ENCODE results near the gene BMPR1A. TPM values are rescaled to one million over a fixed set of nuclear protein-coding genes. Genes with fewer than 3 reads are reported as not detected.

The BMPR1A gene
- total and polyA plus RNA-seq, 2 experiments from 2014 or later: 16.5 to 41.7 TPM

- Histone ChIP-seq H3K27ac (no peak overlapping the region), H3K9me3 (ENCODE audit: low read depth) (no peaks in the 10 kb centered on the region), H3K79me2 (ENCODE audit: insufficient read depth) (peaks cover 100% of the 10 kb centered on the region), H3K36me3 (ENCODE audit: low read depth) (no peaks in the 10 kb centered on the region), H4K20me1 (ENCODE audit: insufficient read depth) (no peaks in the 10 kb centered on the region; the same call in 1 of the 2 replicates), H2AFZ (no peak overlapping the region), H3F3A (ENCODE audit: insufficient read depth) (peaks cover 16% of the 10 kb centered on the region; the same call in 1 of the 2 replicates), H3K27me3 (replicated peaks; ENCODE audit: insufficient read depth) (no peaks in the 10 kb centered on the region), H3K4me2 (ENCODE audit: unreplicated experiment) (no peak overlapping the region), H3K4me1 (ENCODE audit: insufficient read depth) (peaks cover 30% of the 10 kb centered on the region), H3K9me2 (ENCODE audit: insufficient read depth) (no peaks in the 10 kb centered on the region), H3K4me3 (no peak overlapping the region), H3K9ac (no peak overlapping the region)
- TF ChIP-seq EZH2 (IDR thresholded peaks at IDR 0.05; ENCODE audit: insufficient read depth, poor library complexity, severe bottlenecking) (no peak), EZH2phosphoT487 (IDR thresholded peaks at IDR 0.05; ENCODE audit: insufficient read depth, low read depth) (no peak)
- in situ Hi-C loops (cut with MboI): no loop called here
- no peak for DNase-seq
- WGBS, 2 experiments (ENCODE audit: low coverage in 1 of 2, low lambda C conversion rate in 2 of 2, missing lambda C conversion rate in 2 of 2): 83 to 94% methylated on average over 2 of the region's 2 CpGs
These were observed 60.8 kb downstream of the BMPR1A start for GRCh38 chr10:86817246-86817645.

- Histone ChIP-seq H4K20me1 (ENCODE audit: insufficient read depth) (no peaks in the 10 kb centered on the region), H3K36me3 (ENCODE audit: low read depth) (no peaks in the 10 kb centered on the region)
- 81 to 85% methylated on average over 6 of the region's 6 CpGs for WGBS, 2 experiments (ENCODE audit: low coverage in 1 of 2, low lambda C conversion rate in 2 of 2, missing lambda C conversion rate in 2 of 2)
These were observed 63.1 kb downstream of the BMPR1A start for GRCh38 chr10:86819567-86819966.

GRCh38 chr10:86820509-86820908 is 64.1 kb downstream of the BMPR1A start:
- no peaks in the 10 kb centered on the region for H4K20me1 ChIP-seq (ENCODE audit: insufficient read depth)
- H3K4me1 ChIP-seq (ENCODE audit: insufficient read depth): peaks cover 5% of the 10 kb centered on the region
- no peak overlapping the region for H3K4me3 ChIP-seq
- no peak for DNase-seq
- no peak overlapping the region for H3K9ac ChIP-seq
- 96 to 97% methylated on average over 5 of the region's 5 CpGs for WGBS, 2 experiments (ENCODE audit: low coverage in 1 of 2, low lambda C conversion rate in 2 of 2, missing lambda C conversion rate in 2 of 2)
- in situ Hi-C loops (cut with MboI): no loop called here
- H3K27ac ChIP-seq: no peak overlapping the region
- no peak overlapping the region for H2AFZ ChIP-seq
- no peak for TF ChIP-seq EZH2 (IDR thresholded peaks at IDR 0.05; ENCODE audit: insufficient read depth, poor library complexity, severe bottlenecking)
- TF ChIP-seq EZH2phosphoT487 (IDR thresholded peaks at IDR 0.05; ENCODE audit: insufficient read depth, low read depth): no peak
- peaks cover under 1% of the 10 kb centered on the region; the same call in 1 of the 2 replicates for H3F3A ChIP-seq (ENCODE audit: insufficient read depth)
- no peaks in the 10 kb centered on the region for H3K9me3 ChIP-seq (ENCODE audit: low read depth)
- no peak overlapping the region for H3K4me2 ChIP-seq (ENCODE audit: unreplicated experiment)
- H3K36me3 ChIP-seq (ENCODE audit: low read depth): no peaks in the 10 kb centered on the region
- no peaks in the 10 kb centered on the region for H3K9me2 ChIP-seq (ENCODE audit: insufficient read depth)
- peaks cover 100% of the 10 kb centered on the region for H3K79me2 ChIP-seq (ENCODE audit: insufficient read depth)
- H3K27me3 ChIP-seq (replicated peaks; ENCODE audit: insufficient read depth): no peaks in the 10 kb centered on the region

More at GRCh38 chr10:86819567-86819966, 63.1 kb downstream of the BMPR1A start:
- H3K9me3 ChIP-seq (ENCODE audit: low read depth): no peaks in the 10 kb centered on the region
- H3K4me2 ChIP-seq (ENCODE audit: unreplicated experiment): no peak overlapping the region
- H2AFZ ChIP-seq: no peak overlapping the region
- no peak for DNase-seq
- in situ Hi-C loops (cut with MboI): no loop called here
- no peak overlapping the region for H3K27ac ChIP-seq
- H3K4me1 ChIP-seq (ENCODE audit: insufficient read depth): peaks cover 14% of the 10 kb centered on the region
- H3K4me3 ChIP-seq: no peak overlapping the region
- no peaks in the 10 kb centered on the region for H3K9me2 ChIP-seq (ENCODE audit: insufficient read depth)
- peaks cover 5% of the 10 kb centered on the region; the same call in 1 of the 2 replicates for H3F3A ChIP-seq (ENCODE audit: insufficient read depth)
- H3K9ac ChIP-seq: no peak overlapping the region
- no peaks in the 10 kb centered on the region for H3K27me3 ChIP-seq (replicated peaks; ENCODE audit: insufficient read depth)
- peaks cover 100% of the 10 kb centered on the region for H3K79me2 ChIP-seq (ENCODE audit: insufficient read depth)
- TF ChIP-seq EZH2phosphoT487 (IDR thresholded peaks at IDR 0.05; ENCODE audit: insufficient read depth, low read depth): no peak
- no peak for TF ChIP-seq EZH2 (IDR thresholded peaks at IDR 0.05; ENCODE audit: insufficient read depth, poor library complexity, severe bottlenecking)

GRCh38 chr10:86821388-86821999 is 65.1 kb downstream of the BMPR1A start:
- in situ Hi-C loops (cut with MboI): no loop called here
- Histone ChIP-seq H3K36me3 (ENCODE audit: low read depth) (no peaks in the 10 kb centered on the region), H3K79me2 (ENCODE audit: insufficient read depth) (peaks cover 100% of the 10 kb centered on the region), H3K27ac (no peak overlapping the region), H3K27me3 (replicated peaks; ENCODE audit: insufficient read depth) (no peaks in the 10 kb centered on the region), H3F3A (ENCODE audit: insufficient read depth) (no peaks in the 10 kb centered on the region), H3K4me2 (ENCODE audit: unreplicated experiment) (no peak overlapping the region), H3K4me3 (no peak overlapping the region), H3K4me1 (ENCODE audit: insufficient read depth) (no peaks in the 10 kb centered on the region), H4K20me1 (ENCODE audit: insufficient read depth) (no peaks in the 10 kb centered on the region), H3K9ac (no peak overlapping the region), H3K9me3 (ENCODE audit: low read depth) (no peaks in the 10 kb centered on the region), H2AFZ (no peak overlapping the region), H3K9me2 (ENCODE audit: insufficient read depth) (no peaks in the 10 kb centered on the region)
- peak; percentile 24 for DNase-seq
- TF ChIP-seq EZH2phosphoT487 (IDR thresholded peaks at IDR 0.05; ENCODE audit: insufficient read depth, low read depth) (no peak), EZH2 (IDR thresholded peaks at IDR 0.05; ENCODE audit: insufficient read depth, poor library complexity, severe bottlenecking) (no peak)
- 53 to 57% methylated on average over 6 of the region's 6 CpGs for WGBS, 2 experiments (ENCODE audit: low coverage in 1 of 2, low lambda C conversion rate in 2 of 2, missing lambda C conversion rate in 2 of 2)

Measured in GM23248 (cell line).